Measurements from ENCODE around the gene PIBF1. TPM values are rescaled to one million over a fixed set of nuclear protein-coding genes. Genes with fewer than 3 reads are reported as not detected.
"Not testable (repeated sequence)": the region's sequence is repeated elsewhere in the genome, so short reads cannot be mapped to it uniquely, and the experiment has no call there.

The PIBF1 gene
- total and polyA plus RNA-seq, 5 donors from 2014 or later: 13.6 to 34.1 (median 19.8) TPM

DNA sequence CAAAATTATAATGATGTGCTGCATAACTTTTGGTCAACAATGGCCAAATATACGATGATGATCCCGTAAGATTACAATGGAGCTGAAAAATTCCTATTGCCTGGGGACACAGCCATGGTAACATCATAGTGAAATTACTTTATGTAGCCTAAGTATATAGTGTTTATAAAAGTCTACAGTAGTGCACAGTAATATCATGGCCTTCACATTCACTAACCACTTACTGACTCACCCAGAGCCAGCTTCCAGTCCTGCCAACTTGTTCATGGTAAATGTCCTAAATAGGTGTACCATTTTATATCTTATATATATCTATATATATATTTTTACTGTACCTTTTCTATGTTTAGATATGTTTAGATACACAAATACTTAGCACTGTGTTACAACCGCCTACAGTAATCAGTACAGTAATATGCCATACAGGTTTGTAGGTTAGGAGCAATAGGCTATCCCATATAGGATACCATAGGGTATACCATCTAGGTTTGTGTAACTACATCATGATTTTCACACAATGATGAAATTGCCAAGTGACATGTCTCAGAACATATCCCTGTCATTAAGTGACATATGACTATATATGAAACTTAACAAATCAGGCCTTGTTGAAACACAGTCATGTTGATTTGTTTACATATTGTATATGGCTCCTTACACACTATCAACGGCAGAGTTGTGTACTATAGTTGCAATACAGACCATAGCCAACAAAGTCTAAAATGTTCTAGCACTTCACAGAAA is 24.0 kb upstream of the PIBF1 start:
- DNase-seq: no peak
- no peaks in the 10 kb centered on the region for H3K27me3 ChIP-seq (ENCODE audit: control insufficient read depth, insufficient read depth, low read length)
- Mint-ChIP-seq H3K27me3 (no peaks in the 10 kb centered on the region), H3K36me3 (peaks cover 44% of the 10 kb centered on the region), H3K4me3 (no peak overlapping the region), H3K27ac (no peak overlapping the region), H3K9me3 (no peaks in the 10 kb centered on the region), H3K4me1 (peaks cover 0 to 7% (median 3%) of the 10 kb centered on the region in 4 donors)
- ATAC-seq (ENCODE audit: low read depth in 2 of 2): no peak
- H3K4me1 ChIP-seq (ENCODE audit: control insufficient read depth, insufficient read depth, low read length, poor library complexity, severe bottlenecking): no peaks in the 10 kb centered on the region
- no peak overlapping the region for H3K4me3 ChIP-seq (ENCODE audit: low read depth, low read length)
- no peak overlapping the region for H3K27ac ChIP-seq (ENCODE audit: insufficient read depth, low read length, poor library complexity, severe bottlenecking)
- no peaks in the 10 kb centered on the region for H3K9me3 ChIP-seq (ENCODE audit: control insufficient read depth in 2 of 2, low read length in 2 of 2)
- peaks cover 89% of the 10 kb centered on the region for H3K36me3 ChIP-seq (ENCODE audit: control insufficient read depth, insufficient read depth, low read length)

DNA sequence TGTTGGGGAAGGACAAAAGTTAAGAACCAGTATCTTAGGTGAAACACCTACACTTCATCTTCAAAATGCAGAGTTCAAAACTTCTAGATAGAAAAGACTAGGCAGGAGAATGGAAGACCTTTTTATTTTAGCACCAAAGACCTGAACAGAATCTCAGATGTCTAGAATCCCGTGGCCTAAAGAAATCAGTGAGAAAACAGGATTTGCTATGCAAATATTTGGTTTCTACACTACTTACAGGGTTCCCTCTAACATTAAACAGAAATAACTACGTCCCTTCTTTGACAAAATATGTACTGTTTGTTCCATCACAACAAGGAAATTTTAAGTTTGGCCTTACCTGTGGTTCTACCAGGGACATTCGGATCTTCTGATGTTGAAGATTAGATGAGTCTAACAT is 21.7 kb upstream of the PIBF1 start:
- Histone ChIP-seq H3K36me3 (ENCODE audit: control insufficient read depth, insufficient read depth, low read length) (peaks cover 96% of the 10 kb centered on the region), H3K27ac (ENCODE audit: insufficient read depth, low read length, poor library complexity, severe bottlenecking) (no peak overlapping the region), H3K27me3 (ENCODE audit: control insufficient read depth, insufficient read depth, low read length) (no peaks in the 10 kb centered on the region), H3K9me3 (ENCODE audit: control insufficient read depth in 2 of 2, low read length in 2 of 2) (no peaks in the 10 kb centered on the region), H3K4me3 (ENCODE audit: low read depth, low read length) (no peak overlapping the region), H3K4me1 (ENCODE audit: control insufficient read depth, insufficient read depth, low read length, poor library complexity, severe bottlenecking) (no peaks in the 10 kb centered on the region)
- no peak for DNase-seq
- Mint-ChIP-seq H3K4me3 (no peak overlapping the region), H3K9me3 (no peaks in the 10 kb centered on the region), H3K27me3 (no peaks in the 10 kb centered on the region), H3K4me1 (peaks cover 0 to 7% (median 2%) of the 10 kb centered on the region in 4 donors), H3K36me3 (peaks cover 43% of the 10 kb centered on the region), H3K27ac (no peak overlapping the region)
- no peak for ATAC-seq (ENCODE audit: low read depth in 2 of 2)

GRCh38 chr13:72763411-72763810 is 18.5 kb upstream of the PIBF1 start:
- no peak overlapping the region for H3K4me3 ChIP-seq (ENCODE audit: low read depth, low read length)
- Mint-ChIP-seq H3K9me3 (no peaks in the 10 kb centered on the region), H3K4me1 (peaks cover 0 to 9% (median 0%) of the 10 kb centered on the region in 4 donors), H3K27ac (no peak overlapping the region), H3K27me3 (no peaks in the 10 kb centered on the region), H3K4me3 (no peak overlapping the region), H3K36me3 (peaks cover 58% of the 10 kb centered on the region)
- no peak for ATAC-seq (ENCODE audit: low read depth in 2 of 2)
- no peaks in the 10 kb centered on the region for H3K27me3 ChIP-seq (ENCODE audit: control insufficient read depth, insufficient read depth, low read length)
- H3K4me1 ChIP-seq (ENCODE audit: control insufficient read depth, insufficient read depth, low read length, poor library complexity, severe bottlenecking): no peaks in the 10 kb centered on the region
- H3K36me3 ChIP-seq (ENCODE audit: control insufficient read depth, insufficient read depth, low read length): peaks cover 98% of the 10 kb centered on the region
- no peak overlapping the region for H3K27ac ChIP-seq (ENCODE audit: insufficient read depth, low read length, poor library complexity, severe bottlenecking)
- H3K9me3 ChIP-seq (ENCODE audit: control insufficient read depth in 2 of 2, low read length in 2 of 2): no peaks in the 10 kb centered on the region
- no peak for DNase-seq

GRCh38 chr13:72774019-72774418 is 7.9 kb upstream of the PIBF1 start:
- peaks cover 19 to 34% (median 26%) of the 10 kb centered on the region in 4 donors for H3K4me1 Mint-ChIP-seq
- no peaks in the 10 kb centered on the region for H3K27me3 ChIP-seq (ENCODE audit: control insufficient read depth, insufficient read depth, low read length)
- H3K9me3 ChIP-seq (ENCODE audit: control insufficient read depth in 2 of 2, low read length in 2 of 2): no peaks in the 10 kb centered on the region
- H3K9me3 Mint-ChIP-seq: no peaks in the 10 kb centered on the region
- no peak overlapping the region for H3K4me3 Mint-ChIP-seq
- peaks cover 95% of the 10 kb centered on the region for H3K36me3 ChIP-seq (ENCODE audit: control insufficient read depth, insufficient read depth, low read length)
- H3K27me3 Mint-ChIP-seq: no peaks in the 10 kb centered on the region
- H3K27ac Mint-ChIP-seq: no peak overlapping the region
- H3K27ac ChIP-seq (ENCODE audit: insufficient read depth, low read length, poor library complexity, severe bottlenecking): no peak overlapping the region
- peaks cover 45% of the 10 kb centered on the region for H3K36me3 Mint-ChIP-seq
- peaks cover 11% of the 10 kb centered on the region for H3K4me1 ChIP-seq (ENCODE audit: control insufficient read depth, insufficient read depth, low read length, poor library complexity, severe bottlenecking)
- ATAC-seq (ENCODE audit: low read depth in 2 of 2) (no peak), DNase-seq (no peak)
- H3K4me3 ChIP-seq (ENCODE audit: low read depth, low read length): no peak overlapping the region

- no peaks in the 10 kb centered on the region for H3K9me3 ChIP-seq (ENCODE audit: control insufficient read depth in 2 of 2, low read length in 2 of 2)
- DNase-seq (peak in 2 of 3 donors; percentile 11 to 15), ATAC-seq (ENCODE audit: low read depth in 2 of 2) (no peak)
- Mint-ChIP-seq H3K9me3 (peaks cover 0 to 1% (median 0%) of the 10 kb centered on the region in 7 donors), H3K27me3 (no peaks in the 10 kb centered on the region), H3K27ac (peak overlapping the region; percentile 99 to 100 (median 99)), H3K4me3 (peak overlapping the region; percentile 92 to 100 (median 98)), H3K36me3 (peaks cover 18% of the 10 kb centered on the region), H3K4me1 (peaks cover 47 to 79% (median 58%) of the 10 kb centered on the region in 4 donors)
- peaks cover 59% of the 10 kb centered on the region for H3K4me1 ChIP-seq (ENCODE audit: control insufficient read depth, insufficient read depth, low read length, poor library complexity, severe bottlenecking)
- peaks cover 17% of the 10 kb centered on the region for H3K36me3 ChIP-seq (ENCODE audit: control insufficient read depth, insufficient read depth, low read length)
- peak overlapping the region; percentile 90 for H3K4me3 ChIP-seq (ENCODE audit: low read depth, low read length)
- no peaks in the 10 kb centered on the region for H3K27me3 ChIP-seq (ENCODE audit: control insufficient read depth, insufficient read depth, low read length)
- H3K27ac ChIP-seq (ENCODE audit: insufficient read depth, low read length, poor library complexity, severe bottlenecking): peak overlapping the region; percentile 93
Measured at GRCh38 chr13:72782717-72783116, 784 bp downstream of the PIBF1 start.

- Mint-ChIP-seq H3K4me3 (peak overlapping the region in 3 of 4 donors; percentile 26 to 53 (median 52)), H3K4me1 (peaks cover 46 to 74% (median 57%) of the 10 kb centered on the region in 4 donors), H3K27ac (peak overlapping the region in 2 of 3 donors; percentile 44), H3K36me3 (peaks cover 18% of the 10 kb centered on the region)
- H3K4me1 ChIP-seq (ENCODE audit: control insufficient read depth, insufficient read depth, low read length, poor library complexity, severe bottlenecking): peaks cover 45% of the 10 kb centered on the region
- H3K9me3 ChIP-seq (ENCODE audit: control insufficient read depth in 2 of 2, low read length in 2 of 2); H3K4me3 ChIP-seq (ENCODE audit: low read depth, low read length); H3K36me3 ChIP-seq (ENCODE audit: control insufficient read depth, insufficient read depth, low read length); ATAC-seq (ENCODE audit: low read depth in 2 of 2); H3K27me3 ChIP-seq (ENCODE audit: control insufficient read depth, insufficient read depth, low read length); H3K9me3 Mint-ChIP-seq; DNase-seq; H3K27ac ChIP-seq (ENCODE audit: insufficient read depth, low read length, poor library complexity, severe bottlenecking); H3K27me3 Mint-ChIP-seq: not testable (repeated sequence)
Measured at GRCh38 chr13:72784679-72785078, 2.7 kb downstream of the PIBF1 start.

DNA sequence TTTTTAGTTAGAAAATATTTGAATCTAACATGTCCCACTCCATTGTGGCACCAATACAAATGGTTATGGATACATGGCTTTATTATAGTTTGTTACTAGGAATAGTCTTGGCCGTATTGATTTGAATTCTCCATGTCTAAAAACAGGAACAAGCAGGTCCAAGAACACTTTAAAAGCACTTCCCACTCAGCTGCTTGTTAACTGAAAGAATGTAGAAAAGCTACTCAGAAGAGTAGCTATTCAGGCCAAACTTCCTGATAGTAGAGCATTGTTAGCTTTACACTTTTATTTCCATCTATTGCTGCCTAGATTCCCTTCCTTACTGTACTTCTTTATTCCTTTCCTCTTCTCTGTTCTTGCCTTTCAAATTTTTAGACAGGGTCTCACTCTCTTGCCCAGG is 6.9 kb downstream of the PIBF1 start:
- H3K9me3 ChIP-seq (ENCODE audit: control insufficient read depth in 2 of 2, low read length in 2 of 2): no peaks in the 10 kb centered on the region
- peaks cover 11% of the 10 kb centered on the region for H3K4me1 ChIP-seq (ENCODE audit: control insufficient read depth, insufficient read depth, low read length, poor library complexity, severe bottlenecking)
- no peaks in the 10 kb centered on the region for H3K27me3 ChIP-seq (ENCODE audit: control insufficient read depth, insufficient read depth, low read length)
- H3K27me3 Mint-ChIP-seq: no peaks in the 10 kb centered on the region
- peaks cover 0 to 1% (median 0%) of the 10 kb centered on the region in 7 donors for H3K9me3 Mint-ChIP-seq
- H3K36me3 Mint-ChIP-seq: peaks cover 33% of the 10 kb centered on the region
- H3K4me1 Mint-ChIP-seq: peaks cover 31 to 46% (median 39%) of the 10 kb centered on the region in 4 donors
- peaks cover 33% of the 10 kb centered on the region for H3K36me3 ChIP-seq (ENCODE audit: control insufficient read depth, insufficient read depth, low read length)
- H3K4me3 ChIP-seq (ENCODE audit: low read depth, low read length): no peak overlapping the region
- no peak overlapping the region for H3K27ac Mint-ChIP-seq
- no peak overlapping the region for H3K27ac ChIP-seq (ENCODE audit: insufficient read depth, low read length, poor library complexity, severe bottlenecking)
- no peak overlapping the region for H3K4me3 Mint-ChIP-seq
- ATAC-seq (ENCODE audit: low read depth in 2 of 2) (no peak), DNase-seq (no peak)

DNA sequence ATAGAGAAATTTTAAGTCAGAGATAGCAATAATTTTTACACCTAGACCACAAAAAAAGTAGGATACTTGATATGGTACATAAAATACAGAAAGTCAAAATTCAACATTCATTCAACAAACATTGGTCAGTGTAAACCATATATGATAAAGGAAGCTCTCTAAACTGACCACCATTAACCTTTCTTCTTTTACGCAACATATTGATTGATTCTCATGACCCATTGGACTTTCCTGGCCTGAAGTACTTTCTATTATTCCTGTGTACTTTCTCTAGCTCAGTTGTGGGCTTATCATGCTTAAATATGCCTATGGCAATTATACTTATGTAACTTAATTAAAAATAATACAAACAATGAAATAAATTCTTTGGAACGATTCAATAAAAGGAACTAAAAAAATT is 10.7 kb downstream of the PIBF1 start:
- Mint-ChIP-seq H3K27ac (no peak overlapping the region), H3K4me1 (peaks cover 25 to 41% (median 29%) of the 10 kb centered on the region in 4 donors), H3K9me3 (peaks cover 0 to 5% (median 0%) of the 10 kb centered on the region in 7 donors), H3K4me3 (no peak overlapping the region), H3K36me3 (peaks cover 44% of the 10 kb centered on the region), H3K27me3 (no peaks in the 10 kb centered on the region)
- Histone ChIP-seq H3K27ac (ENCODE audit: insufficient read depth, low read length, poor library complexity, severe bottlenecking) (no peak overlapping the region), H3K9me3 (ENCODE audit: control insufficient read depth in 2 of 2, low read length in 2 of 2) (no peaks in the 10 kb centered on the region), H3K4me1 (ENCODE audit: control insufficient read depth, insufficient read depth, low read length, poor library complexity, severe bottlenecking) (no peaks in the 10 kb centered on the region), H3K36me3 (ENCODE audit: control insufficient read depth, insufficient read depth, low read length) (peaks cover 63% of the 10 kb centered on the region), H3K4me3 (ENCODE audit: low read depth, low read length) (no peak overlapping the region), H3K27me3 (ENCODE audit: control insufficient read depth, insufficient read depth, low read length) (no peaks in the 10 kb centered on the region)
- DNase-seq (no peak), ATAC-seq (ENCODE audit: low read depth in 2 of 2) (no peak)

Data from CD4-positive, CD25-positive, alpha-beta regulatory T cell (primary cell).